ENCODE results near the gene TBC1D3D.
"Not testable (repeated sequence)": the region's sequence is repeated elsewhere in the genome, so short reads cannot be mapped to it uniquely, and the experiment has no call there.

TBC1D3D gene
- total RNA-seq: 0 reads per million in 4 experiments

GRCh38 chr17:38003676-38004075 lies at the start of gene TBC1D3D:
TSS of gene TBC1D3D (plus strand) at chr17:38003976. CDS start at chr17:38005561, 1,585 bp downstream.
- DNase-seq: not testable (repeated sequence)

GRCh38 chr17:37988960-37989359 lies 14.8 kb upstream of the TBC1D3D start, which contains the start of gene TBC1D3L:
TSS of gene TBC1D3L (minus strand) at chr17:37989060. CDS start at chr17:37987520, 1,540 bp downstream.
- DNase-seq: not testable (repeated sequence)

Measured in effector CD8-positive, alpha-beta T cell (primary cell).